IMR-90 (cell line): Measurements from ENCODE around the gene SLC9A7. TPM values are rescaled to one million over a fixed set of nuclear protein-coding genes. Genes with fewer than 3 reads are reported as not detected.

Source experiments
- ATAC-seq: fragments of 200-7000 bp; cut with Tn5 transposase; 2 replicates; pipeline ENCODE4 v1.9.1; 2020; ENCODE audit warnings: low read depth, mild to moderate bottlenecking, moderate library complexity
- BruUV-seq: library from RNA; stranded (reverse); fragments of 400-500 nt; replicated peaks from 2 replicates; lab custom pipeline; 2021; lab: Mats Ljungman, UMichigan
- CTCF ChIA-PET: fragments of 300-600 bp; formaldehyde crosslinking; extraction: SDS; loops from one replicate; lab custom pipeline; 2021; ENCODE audit warnings: antibody characterized with exemption; lab: Yijun Ruan, JAX
- POLR2A ChIA-PET: fragments of 300-600 bp; sonication (Branson Sonifier 250); formaldehyde crosslinking; loops from one replicate; lab custom pipeline; 2022; ENCODE audit warnings: antibody characterized with exemption; ENCODE audit not compliant: unreplicated experiment; lab: Charles Lee
- DNase-seq: peaks from one replicate; pipeline ENCODE4 v3.0.0; 2013
- H2AFZ ChIP-seq: replicated peaks from 2 replicates; pipeline ENCODE3; 2013; ENCODE audit warnings: low read length, mild to moderate bottlenecking; ENCODE audit not compliant: poor library complexity
- H2AK5ac ChIP-seq: 2 replicates; pipeline ENCODE4 v1.6.1; 2013; ENCODE audit warnings: low read depth, low read length, inconsistent platforms
- H2AK9ac ChIP-seq: replicated peaks from 2 replicates; pipeline ENCODE3; 2013; ENCODE audit warnings: mild to moderate bottlenecking, low read depth, low read length, moderate library complexity; ENCODE audit not compliant: poor library complexity
- H2BK120ac ChIP-seq: 2 replicates; pipeline ENCODE4 v1.6.1; 2013; ENCODE audit warnings: low read depth, low read length, inconsistent platforms
- H2BK15ac ChIP-seq: 3 replicates; pipeline ENCODE4 v1.6.1; 2013; ENCODE audit warnings: low read depth, low read length, inconsistent platforms
- H2BK20ac ChIP-seq: 2 replicates; pipeline ENCODE4 v1.6.1; 2013; ENCODE audit warnings: low read depth, mild to moderate bottlenecking, inconsistent platforms, low read length, moderate library complexity
- H2BK5ac ChIP-seq: 2 replicates; pipeline ENCODE4 v1.6.1; 2013; ENCODE audit warnings: mild to moderate bottlenecking, low read depth, low read length, inconsistent platforms; ENCODE audit not compliant: poor library complexity, severe bottlenecking
- H3K14ac ChIP-seq: replicated peaks from 2 replicates; pipeline ENCODE4 v1.6.1; 2013; ENCODE audit warnings: low read depth, low read length, inconsistent platforms
- H3K18ac ChIP-seq: 2 replicates; pipeline ENCODE4 v1.6.1; 2013; ENCODE audit warnings: low read depth, low read length, control low read depth
- H3K23ac ChIP-seq: 2 replicates; pipeline ENCODE4 v1.6.1; 2013; ENCODE audit warnings: low read depth, low read length, inconsistent platforms
- H3K27ac ChIP-seq: 2 replicates; pipeline ENCODE4 v1.5.1; 2013; ENCODE audit warnings: mild to moderate bottlenecking, control low read depth, low read length; ENCODE audit not compliant: insufficient read depth
- H3K27me3 ChIP-seq: 2 replicates; pipeline ENCODE4 v1.6.1; 2013; ENCODE audit warnings: low read length; ENCODE audit not compliant: control insufficient read depth, insufficient read depth
- H3K36me3 ChIP-seq: 2 replicates; pipeline ENCODE4 v1.6.1; 2013; ENCODE audit warnings: low read length, mixed read lengths; ENCODE audit not compliant: control insufficient read depth, insufficient read depth
- H3K4ac ChIP-seq: 2 replicates; pipeline ENCODE4 v1.6.1; 2013; ENCODE audit warnings: low read depth, low read length, inconsistent platforms
- H3K4me1 ChIP-seq: 2 replicates; pipeline ENCODE4 v1.6.1; 2013; ENCODE audit warnings: low read length, mixed read lengths; ENCODE audit not compliant: control insufficient read depth, insufficient read depth
- H3K4me2 ChIP-seq: 2 replicates; pipeline ENCODE4 v1.6.1; 2013; ENCODE audit warnings: low read depth, mild to moderate bottlenecking, control low read depth, low read length, moderate library complexity
- H3K4me3 ChIP-seq: 2 replicates; pipeline ENCODE4 v1.5.1; 2013; ENCODE audit warnings: low read depth, mild to moderate bottlenecking, control low read depth, low read length, moderate library complexity; ENCODE audit not compliant: insufficient read depth
- H3K56ac ChIP-seq: 2 replicates; pipeline ENCODE4 v1.6.1; 2013; ENCODE audit warnings: low read length, inconsistent platforms; ENCODE audit not compliant: insufficient read depth; ENCODE audit errors: extremely low read depth
- H3K79me1 ChIP-seq, 2 experiments: 2 replicates each; pipeline ENCODE4 v1.6.1; 2013; ENCODE audit warnings: low read length in 2 of 2, inconsistent platforms in 1 of 2, low read depth in 1 of 2
- H3K9ac ChIP-seq: 2 replicates; pipeline ENCODE4 v1.6.1; 2013; ENCODE audit warnings: low read depth, low read length, control low read depth
- H3K9me1 ChIP-seq: 2 replicates; pipeline ENCODE4 v1.6.1; 2013; ENCODE audit warnings: low read length, inconsistent platforms; ENCODE audit not compliant: insufficient read depth
- H3K9me3 ChIP-seq: 2 replicates; pipeline ENCODE4 v1.6.1; 2013; ENCODE audit warnings: low read length; ENCODE audit not compliant: control insufficient read depth, insufficient read depth
- H4K20me1 ChIP-seq: 2 replicates; pipeline ENCODE4 v1.6.1; 2013; ENCODE audit warnings: low read length, inconsistent platforms; ENCODE audit not compliant: insufficient read depth
- H4K5ac ChIP-seq: 2 replicates; pipeline ENCODE4 v1.6.1; 2013; ENCODE audit warnings: mild to moderate bottlenecking, low read depth, low read length, control low read depth
- H4K8ac ChIP-seq, 2 experiments: 2 replicates each; pipeline ENCODE4 v1.6.1; 2013; ENCODE audit warnings: low read depth in 2 of 2, low read length in 2 of 2, control low read depth in 1 of 2, inconsistent platforms in 1 of 2
- H4K91ac ChIP-seq: 2 replicates; pipeline ENCODE4 v1.6.1; 2013; ENCODE audit warnings: low read depth, low read length, inconsistent platforms; ENCODE audit not compliant: insufficient read depth
- CEBPB ChIP-seq: IDR thresholded peaks from 2 replicates; pipeline ENCODE4 v1.6.1; 2012; ENCODE audit warnings: low read depth, low read length, improper control_type of control experiment
- CHD1 ChIP-seq: IDR thresholded peaks from 2 replicates; pipeline ENCODE4 v1.6.1; 2012; ENCODE audit warnings: low read depth, low read length, improper control_type of control experiment
- ELK1 ChIP-seq: fragments of 150-350 bp; IDR thresholded peaks from 2 replicates; pipeline ENCODE4 v1.6.1; 2016; ENCODE audit warnings: low read depth, mild to moderate bottlenecking, low read length, moderate library complexity, borderline replicate concordance
- MXI1 ChIP-seq: IDR thresholded peaks from 2 replicates; pipeline ENCODE4 v1.6.1; 2012; ENCODE audit warnings: low read depth, mild to moderate bottlenecking, low read length, moderate library complexity, borderline replicate concordance
- NFE2L2 ChIP-seq: fragments of 150-350 bp; IDR thresholded peaks from 2 replicates; pipeline ENCODE4 v1.6.1; 2016; ENCODE audit warnings: low read depth, mild to moderate bottlenecking, low read length
- POLR2A ChIP-seq: IDR thresholded peaks from 2 replicates; pipeline ENCODE4 v1.6.1; 2012; ENCODE audit warnings: mild to moderate bottlenecking, low read depth, low read length
- RFX5 ChIP-seq: IDR thresholded peaks from 2 replicates; pipeline ENCODE4 v1.8.0; 2012; ENCODE audit warnings: low read depth, mild to moderate bottlenecking, low read length, moderate library complexity
- whole genome bisulfite sequencing, 2 experiments: methylation state at CpG; one replicate each; pipeline versions ENCODE4 v1.1.5 to v1.1.7; 2013; ENCODE audit warnings: missing lambda C conversion rate in 2 of 2; ENCODE audit not compliant: insufficient read length in 1 of 2; ENCODE audit errors: extremely low coverage in 2 of 2; 5-methylcytosine and 5-hydroxymethylcytosine counted together
- dilution Hi-C: fragments of 300-500 bp; cut with HindIII; formaldehyde crosslinking; loops from one replicate; pipeline ENCODE4 v1.14.3; 2018; ENCODE audit warnings: low sequenced_read_pairs; ENCODE audit not compliant: unreplicated experiment
- in situ Hi-C: fragments of 300-500 bp; cut with MboI; formaldehyde crosslinking; loops from 3 replicates; pipeline ENCODE4 v1.14.3; 2019; ENCODE audit warnings: low sequenced_read_pairs, inconsistent platforms, mixed read lengths
- intact Hi-C: fragments of 100-400 bp; cut with micrococcal nuclease; formaldehyde crosslinking; loops from 2 replicates; pipeline ENCODE4 v1.10.0; 2022
- polyA plus RNA-seq, 3 experiments: library from polyadenylated mRNA; depleted of rRNA; stranded (reverse); fragments of >200 nt; gene quantifications; 2 replicates each; pipeline ENCODE4 v1.2.3, GENCODE V29; 2012; ENCODE audit warnings: low replicate concordance in 1 of 3
- total RNA-seq: library from RNA; depleted of rRNA; stranded (reverse); fragments of >200 nt; gene quantifications from 2 replicates; pipeline ENCODE4 v1.2.3, GENCODE V29; 2012
- TF ChIP-seq, protein P1 (sequence below): fragments of 150-350 bp; IDR thresholded peaks from 2 replicates; pipeline ENCODE4 v1.6.1; 2017; ENCODE audit warnings: mild to moderate bottlenecking, antibody characterized with exemption, low read length, low read depth

SLC9A7 gene
- total and polyA plus RNA-seq, 2 of the 4 experiments (the other 2 are of a cell fraction): 14.4 to 76.4 TPM

- no peak overlapping the region for H4K8ac ChIP-seq
- no peak overlapping the region for H3K9ac ChIP-seq
- TF ChIP-seq CEBPB (no peak), CHD1 (no peak), ELK1 (no peak), POLR2A (no peak), RFX5 (no peak), MXI1 (no peak), NFE2L2 (no peak)
- TF ChIP-seq, protein P1, sequence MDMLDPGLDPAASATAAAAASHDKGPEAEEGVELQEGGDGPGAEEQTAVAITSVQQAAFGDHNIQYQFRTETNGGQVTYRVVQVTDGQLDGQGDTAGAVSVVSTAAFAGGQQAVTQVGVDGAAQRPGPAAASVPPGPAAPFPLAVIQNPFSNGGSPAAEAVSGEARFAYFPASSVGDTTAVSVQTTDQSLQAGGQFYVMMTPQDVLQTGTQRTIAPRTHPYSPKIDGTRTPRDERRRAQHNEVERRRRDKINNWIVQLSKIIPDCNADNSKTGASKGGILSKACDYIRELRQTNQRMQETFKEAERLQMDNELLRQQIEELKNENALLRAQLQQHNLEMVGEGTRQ: no peak
- H3K4ac ChIP-seq: no peak overlapping the region
- no peak overlapping the region for H2AK9ac ChIP-seq
- no peak overlapping the region for H2BK20ac ChIP-seq
- H3K4me2 ChIP-seq: no peak overlapping the region
- no peaks in the 10 kb centered on the region for H3K79me1 ChIP-seq
- H3K14ac ChIP-seq: no peak overlapping the region
- H2AFZ ChIP-seq: no peak overlapping the region
- no CpG with 5 or more reads among the region's 2 CpGs for WGBS, 2 experiments
- H4K20me1 ChIP-seq: no peaks in the 10 kb centered on the region
- CTCF ChIA-PET: no interaction called here
- in situ Hi-C loops (no loop called here), dilution Hi-C loops (no loop called here), intact Hi-C loops (no loop called here)
- DNase-seq (peak; percentile 39), ATAC-seq (0 out of 2 replicates have a peak, but pooled peaks have one; percentile 35)
- no TSS peak for BruUV-seq
- no peak overlapping the region for H2BK15ac ChIP-seq
- H3K18ac ChIP-seq: no peak overlapping the region
- no peak overlapping the region for H3K27ac ChIP-seq
- no peak overlapping the region for H4K5ac ChIP-seq
- H3K9me1 ChIP-seq: no peaks in the 10 kb centered on the region
- H4K91ac ChIP-seq: no peak overlapping the region
- no peaks in the 10 kb centered on the region for H3K36me3 ChIP-seq
- no peak overlapping the region for H2BK120ac ChIP-seq
- no peak overlapping the region for H3K23ac ChIP-seq
- no peak overlapping the region for H3K4me3 ChIP-seq
- H3K9me3 ChIP-seq: no peaks in the 10 kb centered on the region
- H3K4me1 ChIP-seq: peaks cover 1% of the 10 kb centered on the region; the same call in 1 of the 2 replicates
- H3K56ac ChIP-seq: no peak overlapping the region
- no peak overlapping the region for H2AK5ac ChIP-seq
- no peak overlapping the region for H2BK5ac ChIP-seq
- POLR2A ChIA-PET: no interaction called here
- H3K27me3 ChIP-seq: peaks cover 2% of the 10 kb centered on the region
These were observed 121.0 kb downstream of the SLC9A7 start for GRCh38 chrX:46637938-46638337.
